Spleen (tissue), 11 donors: Measurements from ENCODE around the gene ZNF276. TPM values are rescaled to one million over a fixed set of nuclear protein-coding genes. Genes with fewer than 3 reads are reported as not detected.

ENCODE experiments used
- DNase-seq: peaks from one replicate; pipeline ENCODE4 v3.0.0-alpha.2; 2020
- H3K27ac ChIP-seq, 8 donors: fragments of 200-600 bp; sonication (generic) in 7 of 8; 1 replicate in 4 of 8; 2 replicates in 4 of 8; pipeline versions ENCODE4 v1.5.0 to v1.8.0; 2016 to 2021; ENCODE audit warnings: inconsistent platforms in 4 of 8, mild to moderate bottlenecking in 4 of 8, moderate library complexity in 1 of 8
- H3K27me3 ChIP-seq, 7 donors: fragments of 200-600 bp; sonication (generic) in 6 of 7; replicated peaks in 1 of 7; 1 replicate in 4 of 7; 2 replicates in 3 of 7; pipeline versions ENCODE4 v1.5.0 to v1.8.0; 2016 to 2021; ENCODE audit warnings: inconsistent platforms in 3 of 7, mild to moderate bottlenecking in 1 of 7
- H3K36me3 ChIP-seq, 6 donors: fragments of 200-600 bp; sonication (generic) in 5 of 6; 1 replicate in 4 of 6; 2 replicates in 2 of 6; pipeline versions ENCODE4 v1.5.0 to v1.8.0; 2016 to 2021; ENCODE audit warnings: inconsistent platforms in 2 of 6
- H3K4me1 ChIP-seq, 6 donors: fragments of 200-600 bp; sonication (generic) in 5 of 6; 1 replicate in 3 of 6; 2 replicates in 3 of 6; pipeline versions ENCODE4 v1.5.0 to v1.8.0; 2016 to 2021; ENCODE audit warnings: inconsistent platforms in 3 of 6
- H3K4me3 ChIP-seq, 8 donors: fragments of 200-600 bp; sonication (generic) in 7 of 8; 1 replicate in 4 of 8; 2 replicates in 4 of 8; pipeline versions ENCODE4 v1.5.0 to v1.8.0; 2016 to 2021; ENCODE audit warnings: inconsistent platforms in 4 of 8, mild to moderate bottlenecking in 4 of 8, moderate library complexity in 2 of 8
- H3K9me3 ChIP-seq, 8 donors: fragments of 200-600 bp; sonication (generic) in 7 of 8; 1 replicate in 4 of 8; 2 replicates in 4 of 8; pipeline versions ENCODE4 v1.5.0 to v1.8.0; 2016 to 2021; ENCODE audit warnings: inconsistent platforms in 4 of 8
- CTCF ChIP-seq, 11 experiments: fragments of 200-600 bp in 7 of 11; fragments of 450-650 bp in 4 of 11; sonication (generic) in 4 of 11; IDR thresholded peaks in 8 of 11; conservative IDR thresholded peaks in 3 of 11; 1 replicate in 7 of 11; 2 replicates in 4 of 11; pipeline versions ENCODE4 v1.4.0 to v1.8.0; 2016 to 2021; ENCODE audit warnings: antibody characterized with exemption in 11 of 11, inconsistent platforms in 4 of 11, mild to moderate bottlenecking in 1 of 11
- POLR2A ChIP-seq, 3 donors: fragments of 450-650 bp; IDR thresholded peaks; one replicate each; pipeline ENCODE4 v1.5.1; 2017; ENCODE audit warnings: antibody characterized with exemption in 3 of 3, mild to moderate bottlenecking in 1 of 3
- POLR2AphosphoS5 ChIP-seq, 3 donors: sonication (generic); formaldehyde crosslinking; IDR thresholded peaks; one replicate each; pipeline ENCODE4 v1.5.1; 2017; ENCODE audit warnings: antibody characterized with exemption in 3 of 3
- WGBS, 5 donors: extraction: QIAGEN DNeasy Blood & Tissue Kit in 3 of 5; methylation state at CpG; one replicate each; pipeline versions ENCODE4 v1.1.5 to v1.1.7; 2013 to 2018; 5-methylcytosine and 5-hydroxymethylcytosine counted together
- intact Hi-C: fragments of 100-400 bp; cut with DNase I; formaldehyde crosslinking; loops from one replicate; pipeline ENCODE4 v1.15.0; 2023; ENCODE audit warnings: low total_unique reads
- polyA plus RNA-seq, 3 donors: library from polyadenylated mRNA; stranded (reverse); fragments of 200-250 nt; gene quantifications; one replicate each; pipeline ENCODE4 v1.2.1, GENCODE V29; 2013
- total RNA-seq, 7 donors: library from RNA; depleted of rRNA in 3 of 7; stranded (reverse); fragments of >200 nt in 3 of 7; fragmentation: NEBNext Ultra II Directional in 4 of 7; extraction: Animal tissue kit (Norgen Biotek cat#: 25700) in 4 of 7; gene quantifications; one replicate each; pipeline versions ENCODE4 v1.1.0 to v1.2.1, GENCODE V29; 2016 to 2021
- donor health status: healthy with polysubstance abuse.
- donor health status: DM: no; HTN: no; CAD: no; lungs with moderate emphysema.
- donor health status: DM: no; HTN: no; CAD: no.
- donor health status: Bipolar disorder and iron deficiency.
- donor health status: healthy.
- donor health status: DM: no; HTN: no; CAD: no.
- donor health status: DM: yes; HTN: yes; CAD: no.

The ZNF276 gene
- total and polyA plus RNA-seq, 10 donors, result 28.9 to 83.7 (median 62.7) TPM

- Histone ChIP-seq H3K36me3 (peaks cover 0 to 42% (median 0%) of the 10 kb centered on the region in 6 donors), H3K27ac (peak overlapping the region in 4 of 8 donors; percentile 51 to 64 (median 54)), H3K27me3 (peaks cover 0 to 15% (median 0%) of the 10 kb centered on the region in 7 donors), H3K9me3 (no peaks in the 10 kb centered on the region), H3K4me3 (peak overlapping the region in 2 of 8 donors; percentile 49 to 71), H3K4me1 (peaks cover 11 to 50% (median 24%) of the 10 kb centered on the region in 6 donors)
- DNase-seq, result peak; percentile 78
- TF ChIP-seq POLR2AphosphoS5 (IDR thresholded peaks at IDR 0.05) (peak in 1 of 3 donors; percentile 41), POLR2A (IDR thresholded peaks at IDR 0.05) (no peak)
- 73 to 86% (median 84%) methylated on average over 44 to 63 of the region's 63 CpGs for WGBS, 5 donors
- intact Hi-C loops, result no loop called here
Measured at GRCh38 chr16:89710709-89711564, 10.4 kb upstream of the ZNF276 start.

- Histone ChIP-seq H3K36me3 (peaks cover 0 to 48% (median 0%) of the 10 kb centered on the region in 6 donors), H3K4me1 (peaks cover 6 to 43% (median 19%) of the 10 kb centered on the region in 6 donors), H3K4me3 (peak overlapping the region in 7 of 8 donors; percentile 33 to 71 (median 49)), H3K9me3 (no peaks in the 10 kb centered on the region), H3K27ac (peak overlapping the region in 3 of 8 donors; percentile 12 to 50 (median 16)), H3K27me3 (peaks cover 0 to 15% (median 0%) of the 10 kb centered on the region in 7 donors)
- peak; percentile 90 for DNase-seq
- intact Hi-C loops, result no loop called here
- peak; percentile 23 to 72 (median 61) for TF ChIP-seq POLR2AphosphoS5 (IDR thresholded peaks at IDR 0.05)
- TF ChIP-seq POLR2A (IDR thresholded peaks at IDR 0.05), result no peak
- 3 to 16% (median 5%) methylated on average over 6 to 48 of the region's 48 CpGs for WGBS, 5 donors
Measured at GRCh38 chr16:89711601-89712273, 9.6 kb upstream of the ZNF276 start.

- H3K4me3 ChIP-seq, result peak overlapping the region in 7 of 8 donors; percentile 33 to 71 (median 49)
- TF ChIP-seq POLR2A (IDR thresholded peaks at IDR 0.05), result no peak
- DNase-seq, result no peak
- peaks cover 6 to 43% (median 19%) of the 10 kb centered on the region in 6 donors for H3K4me1 ChIP-seq
- no peaks in the 10 kb centered on the region for H3K9me3 ChIP-seq
- H3K27ac ChIP-seq, result peak overlapping the region in 3 of 8 donors; percentile 12 to 50 (median 16)
- intact Hi-C loops, result no loop called here
- H3K27me3 ChIP-seq, result peaks cover 0 to 15% (median 0%) of the 10 kb centered on the region in 7 donors
- peaks cover 0 to 45% (median 0%) of the 10 kb centered on the region in 6 donors for H3K36me3 ChIP-seq
- WGBS, 5 donors, result 9 to 27% (median 13%) methylated on average over 14 to 22 of the region's 22 CpGs
Measured at GRCh38 chr16:89712274-89712781, 9.0 kb upstream of the ZNF276 start.

GRCh38 chr16:89716493-89716892 lies 4.8 kb upstream of the ZNF276 start:
- Histone ChIP-seq H3K27me3 (peaks cover 0 to 15% (median 0%) of the 10 kb centered on the region in 7 donors), H3K27ac (no peak overlapping the region), H3K4me3 (no peak overlapping the region), H3K9me3 (no peaks in the 10 kb centered on the region), H3K4me1 (peaks cover 13 to 49% (median 33%) of the 10 kb centered on the region in 6 donors), H3K36me3 (peaks cover 0 to 10% (median 0%) of the 10 kb centered on the region in 6 donors)
- peak in 2 of 3 donors; percentile 28 to 31 for TF ChIP-seq POLR2AphosphoS5 (IDR thresholded peaks at IDR 0.05)
- no peak for TF ChIP-seq CTCF (IDR thresholded peaks at IDR 0.05 in 8 of 11, conservative IDR thresholded peaks at IDR 0.05 in 3 of 11)
- TF ChIP-seq POLR2A (IDR thresholded peaks at IDR 0.05), result no peak
- WGBS, 5 donors, result 90 to 94% (median 92%) methylated on average over 11 to 15 of the region's 15 CpGs
- peak; percentile 74 for DNase-seq
- intact Hi-C loops, result no loop called here

- TF ChIP-seq CTCF (IDR thresholded peaks at IDR 0.05 in 8 of 11, conservative IDR thresholded peaks at IDR 0.05 in 3 of 11) (no peak), POLR2A (IDR thresholded peaks at IDR 0.05) (no peak), POLR2AphosphoS5 (IDR thresholded peaks at IDR 0.05) (peak in 2 of 3 donors; percentile 24 to 62)
- intact Hi-C loops, result no loop called here
- no peaks in the 10 kb centered on the region for H3K9me3 ChIP-seq
- peak; percentile 75 for DNase-seq
- peaks cover 0 to 10% (median 0%) of the 10 kb centered on the region in 7 donors for H3K27me3 ChIP-seq
- H3K27ac ChIP-seq, result no peak overlapping the region
- 88 to 95% (median 92%) methylated on average over 19 to 29 of the region's 29 CpGs for WGBS, 5 donors
- peaks cover 0 to 10% (median 0%) of the 10 kb centered on the region in 6 donors for H3K36me3 ChIP-seq
- peaks cover 9 to 46% (median 27%) of the 10 kb centered on the region in 6 donors for H3K4me1 ChIP-seq
- no peak overlapping the region for H3K4me3 ChIP-seq
Measured at GRCh38 chr16:89716916-89717687, 4.2 kb upstream of the ZNF276 start.
